Renal cortical epithelial cell (primary cell): Measurements from ENCODE around the gene NELFA. TPM values are rescaled to one million over a fixed set of nuclear protein-coding genes. Genes with fewer than 3 reads are reported as not detected.
A peak's percentile ranks its signal among the peaks of the same experiment; 100 is the strongest.

Source experiments
- DNase-seq: peaks from one replicate; pipeline ENCODE4 v3.0.0-alpha.2; 2011; ENCODE audit warnings: low read depth
- total RNA-seq: library from RNA; depleted of rRNA; stranded (reverse); fragments of >200 nt; gene quantifications from 2 replicates; pipeline ENCODE4 v1.2.3, GENCODE V29; 2014

NELFA gene
- 10.2 and 19.1 TPM in 2 replicates for total RNA-seq

- peak; percentile 81 for DNase-seq
Observed at GRCh38 chr4:2008921-2009650, at the start of gene NELFA. Gene NELFA, minus strand, starts transcription at chr4:2008974. Its CDS starts 15 bp downstream, at chr4:2008959.

- DNase-seq: no peak
Observed at GRCh38 chr4:2057382-2058065, 48.8 kb upstream of the NELFA start.

GRCh38 chr4:2054217-2054616 lies 45.4 kb upstream of the NELFA start:
- DNase-seq: no peak

DNA sequence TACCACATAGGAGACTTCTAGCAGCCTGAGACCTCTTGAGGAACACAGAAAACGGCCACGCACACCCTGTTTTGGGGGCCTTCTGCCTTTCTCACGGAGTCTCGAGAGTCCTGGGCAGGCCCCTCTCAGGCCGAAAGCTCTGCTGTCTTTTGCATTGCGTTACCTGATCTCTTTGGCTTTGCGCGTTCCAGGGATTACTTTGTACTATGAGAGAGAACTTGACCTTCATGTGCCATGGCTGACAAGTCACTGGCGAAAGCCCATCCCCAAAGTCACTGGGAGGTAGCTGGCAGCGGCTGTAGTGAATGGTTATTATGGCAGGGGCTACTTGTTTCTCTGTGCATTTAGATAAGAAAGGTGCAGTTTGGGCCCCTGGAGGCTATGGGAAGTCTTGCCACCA lies 42.3 kb upstream of the NELFA start:
- DNase-seq: no peak

GRCh38 chr4:2049811-2050210 lies 41.0 kb upstream of the NELFA start:
- no peak for DNase-seq

GRCh38 chr4:2049381-2049780 lies 40.6 kb upstream of the NELFA start:
- no peak for DNase-seq

DNA sequence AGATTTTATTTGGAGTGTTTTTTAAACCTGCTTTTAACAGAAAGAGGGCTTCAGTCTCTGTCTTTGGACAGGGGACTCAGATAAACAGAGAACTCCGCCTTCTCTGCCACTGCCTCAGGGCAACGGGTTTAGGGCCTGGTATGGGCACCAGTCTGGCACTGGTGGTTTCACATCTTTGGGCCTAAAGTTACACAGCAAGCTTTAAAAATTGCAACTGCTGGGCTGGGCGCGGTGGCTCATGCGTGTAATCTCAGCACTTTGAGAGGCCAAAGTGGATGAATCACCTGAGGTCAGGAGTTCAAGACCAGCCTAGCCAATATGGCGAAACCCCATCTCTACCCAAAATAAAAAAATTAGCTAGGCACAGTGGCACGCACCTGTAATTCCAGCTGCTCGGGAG lies 40.1 kb upstream of the NELFA start:
- peak; percentile 36 for DNase-seq

GRCh38 chr4:2047781-2048581 lies 39.2 kb upstream of the NELFA start:
- DNase-seq: no peak

DNA sequence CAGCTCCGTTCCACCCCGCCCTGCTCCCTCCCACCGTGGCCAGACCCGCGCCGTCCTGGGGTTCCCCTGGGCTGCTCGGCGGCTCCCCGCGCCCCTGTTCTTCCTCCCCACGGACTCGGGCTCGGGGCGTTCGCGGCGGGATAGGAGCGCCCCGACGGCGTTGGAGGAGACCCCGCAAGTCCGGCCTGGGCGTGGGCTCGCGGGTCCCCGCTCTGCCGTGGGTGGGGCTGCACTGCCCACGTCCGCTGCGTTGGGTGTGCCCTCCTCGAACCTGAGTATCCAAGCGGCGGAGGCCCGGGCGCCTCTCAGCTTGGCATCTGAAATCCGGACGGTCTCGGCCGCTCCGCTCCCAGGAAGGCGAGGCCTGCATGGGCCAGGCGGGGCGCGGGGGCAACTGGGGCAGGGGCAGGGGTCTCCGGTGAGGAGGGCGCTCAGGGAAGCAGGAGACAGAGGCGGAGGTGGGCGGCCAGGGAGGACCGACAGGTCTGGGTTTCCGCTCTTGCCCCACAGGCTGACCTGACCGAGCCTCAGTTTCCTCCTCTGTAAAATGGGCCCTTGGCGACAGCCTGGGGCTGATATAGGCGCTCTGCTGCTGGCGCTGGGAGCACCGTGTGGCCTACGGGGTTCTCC lies 38.4 kb upstream of the NELFA start:
- no peak for DNase-seq

DNA sequence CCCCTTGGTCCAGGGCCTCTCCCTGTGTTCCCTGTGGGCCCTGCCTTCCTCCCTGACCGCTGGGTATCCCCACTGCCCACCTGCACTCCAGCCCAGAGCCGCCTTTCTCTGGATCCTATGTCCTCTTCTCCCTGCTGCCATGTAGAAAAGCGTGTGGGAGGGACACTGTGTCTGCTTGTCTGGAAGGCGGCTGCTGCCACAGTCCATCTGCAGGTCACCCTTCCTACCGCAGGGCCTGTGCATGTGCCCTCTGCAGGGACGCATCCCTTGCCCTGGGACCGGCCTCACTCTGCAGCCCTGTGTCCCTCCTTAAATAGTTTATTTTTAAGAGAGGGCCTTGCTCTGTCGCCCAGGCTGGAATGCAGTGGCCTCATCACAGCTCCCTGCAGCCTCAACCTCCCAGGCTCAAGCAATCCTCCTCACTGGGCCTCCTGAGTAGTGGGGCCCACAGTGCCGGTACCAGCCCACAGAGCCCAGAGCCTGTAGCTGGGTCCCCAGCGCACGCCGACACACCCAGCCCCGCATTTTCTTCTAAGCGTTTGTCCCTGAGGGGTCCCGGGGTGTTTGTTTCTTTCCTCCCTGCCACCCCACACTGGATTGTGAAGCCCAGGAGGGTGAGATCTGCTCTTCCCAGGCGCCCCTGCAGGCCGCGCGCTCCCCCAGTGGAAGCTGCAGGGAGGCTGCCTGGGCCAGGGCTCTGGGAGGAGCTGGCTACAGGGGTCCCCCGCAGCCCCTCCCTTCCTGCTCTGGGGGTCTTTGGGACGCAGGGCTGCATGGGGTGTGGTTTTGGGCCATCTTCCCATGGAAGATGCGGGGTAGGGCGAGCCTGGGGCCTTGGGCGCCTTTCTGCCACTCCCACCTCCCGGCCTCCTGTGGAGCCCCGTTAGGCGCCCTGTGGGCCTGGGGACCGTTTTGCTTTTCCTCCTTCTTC lies 37.5 kb upstream of the NELFA start:
- no peak for DNase-seq

- DNase-seq: peak; percentile 3
Observed at GRCh38 chr4:2045518-2045951, 36.8 kb upstream of the NELFA start.

- no peak for DNase-seq
Observed at GRCh38 chr4:2044542-2045517, 36.1 kb upstream of the NELFA start.

- no peak for DNase-seq
Observed at GRCh38 chr4:2044119-2044485, 35.3 kb upstream of the NELFA start.

GRCh38 chr4:2043396-2044118 lies 34.8 kb upstream of the NELFA start:
- DNase-seq: no peak

DNA sequence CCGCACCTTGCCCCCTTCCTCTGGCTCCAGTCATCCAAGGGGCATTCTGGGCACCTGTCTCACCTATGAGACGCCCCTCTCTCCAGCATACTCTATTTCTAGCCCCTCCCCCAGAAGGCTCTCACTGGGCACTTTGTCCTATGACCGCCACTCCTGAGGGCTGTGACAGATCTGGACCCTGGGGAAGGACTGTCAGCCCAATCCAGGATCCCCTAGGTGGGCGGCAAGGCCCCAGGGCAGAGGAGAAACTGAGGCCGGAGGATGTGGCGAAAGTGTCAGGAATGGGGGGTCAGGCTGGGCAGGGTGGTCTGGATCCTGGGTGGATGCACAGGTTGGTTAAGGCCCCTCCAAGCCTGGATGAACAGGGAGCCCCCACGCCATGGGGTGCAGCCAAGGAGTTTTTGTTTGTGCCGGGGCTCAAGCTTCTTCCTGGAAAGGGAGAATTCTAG lies 34.2 kb upstream of the NELFA start:
- DNase-seq: no peak

DNA sequence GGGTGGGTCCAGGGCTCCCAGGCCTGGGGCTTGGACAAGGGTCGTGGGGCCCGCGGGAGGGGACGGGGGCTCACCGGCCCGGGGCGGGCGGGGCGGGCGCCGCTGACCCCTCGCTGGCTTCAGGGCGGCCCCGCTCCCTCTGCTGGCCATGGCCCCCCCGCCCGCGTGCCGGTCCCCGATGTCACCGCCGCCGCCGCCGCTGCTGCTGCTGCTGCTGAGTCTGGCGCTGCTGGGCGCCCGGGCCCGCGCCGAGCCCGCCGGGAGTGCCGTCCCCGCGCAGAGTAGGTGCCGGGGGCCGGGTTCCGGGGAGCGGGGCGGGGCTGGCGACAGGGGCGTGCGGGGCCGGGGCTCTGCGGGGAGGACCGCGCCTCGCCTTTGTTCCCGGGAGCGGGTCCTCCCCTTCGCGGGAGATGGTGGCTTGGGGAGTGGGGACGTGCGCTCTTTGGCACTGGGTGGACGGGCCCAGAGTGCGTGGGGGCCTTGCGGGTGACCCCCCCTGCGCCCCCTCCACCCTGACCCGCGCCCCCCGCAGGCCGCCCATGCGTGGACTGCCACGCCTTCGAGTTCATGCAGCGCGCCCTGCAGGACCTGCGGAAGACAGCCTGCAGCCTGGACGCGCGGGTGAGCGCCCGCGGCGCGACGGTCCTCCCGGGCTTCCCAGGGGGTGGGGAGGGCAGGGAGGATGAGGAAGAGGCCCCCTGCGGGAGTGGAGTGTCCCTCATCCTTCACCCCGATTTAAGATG lies 33.6 kb upstream of the NELFA start:
- no peak for DNase-seq

DNA sequence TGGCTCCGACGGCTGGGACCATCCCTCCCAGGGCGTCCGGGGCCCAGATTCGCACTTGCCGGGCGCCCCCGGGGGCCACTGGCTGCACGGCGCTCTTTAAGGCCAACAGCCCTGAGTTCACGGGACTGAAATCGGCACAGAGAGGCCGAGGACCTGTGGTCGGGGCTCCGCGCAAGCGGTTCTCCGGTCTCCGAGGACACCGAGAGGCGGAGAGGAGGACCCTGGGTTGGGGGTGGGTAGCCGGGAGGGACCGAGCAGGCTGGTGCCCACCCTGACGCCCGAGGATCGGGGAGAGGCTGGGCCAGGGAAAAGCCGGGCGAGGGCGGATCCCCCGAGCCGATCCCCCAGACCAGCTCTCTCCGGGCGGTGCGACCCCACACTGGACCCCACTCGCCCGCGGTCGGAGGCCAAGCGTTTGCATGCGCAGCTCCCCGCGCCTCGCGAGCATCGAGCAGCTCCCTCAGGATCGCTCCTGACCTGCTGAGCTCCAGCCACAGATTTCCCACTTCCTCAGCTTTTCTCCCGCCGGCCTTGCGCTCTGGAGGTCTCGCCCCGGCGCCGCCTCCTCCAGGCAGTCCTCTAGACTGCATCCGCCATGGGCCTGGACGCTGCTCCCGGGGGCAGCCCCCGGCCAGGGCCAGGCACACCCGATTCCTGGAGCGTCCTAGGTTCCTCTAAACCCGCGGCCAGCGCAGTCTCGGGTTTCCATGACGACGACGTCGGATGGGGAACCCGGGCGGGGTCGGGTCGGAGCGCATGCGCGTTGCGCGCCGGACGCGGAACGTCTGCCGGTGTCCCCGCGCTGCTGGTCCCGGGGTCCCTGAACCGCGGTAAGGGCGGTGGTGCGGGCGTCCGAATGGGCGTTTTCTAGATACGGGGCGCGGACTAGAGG lies 32.7 kb upstream of the NELFA start:
- DNase-seq: peak; percentile 13
